Activated naive CD4-positive, alpha-beta T cell (primary cell): ENCODE data around the gene LENG1.

ENCODE experiments used
- DNase-seq, 4 experiments: peaks; one replicate each; lab custom pipeline; 2025; lab: John Stamatoyannopoulos, UW

The LENG1 gene

DNA sequence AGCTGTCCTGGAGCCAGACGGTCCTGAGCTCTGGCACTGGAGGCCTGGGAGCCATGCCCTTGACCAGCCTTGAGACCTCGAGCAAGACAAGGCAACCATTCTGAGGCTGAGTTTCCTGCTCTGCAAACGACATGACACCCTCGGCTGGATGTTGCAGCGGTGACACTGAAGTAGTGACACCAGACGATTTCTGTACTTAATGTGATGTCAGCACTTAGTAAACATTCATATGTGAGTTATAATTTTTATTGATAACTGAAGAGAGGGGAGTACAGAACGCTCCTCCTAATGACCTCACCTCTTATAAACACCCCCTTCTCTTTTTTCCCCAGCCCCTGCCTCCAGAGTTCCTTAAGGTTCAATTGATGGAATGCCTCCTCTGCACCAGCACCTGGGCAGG lies 51.0 kb downstream of the LENG1 start:
- no peak for DNase-seq

DNA sequence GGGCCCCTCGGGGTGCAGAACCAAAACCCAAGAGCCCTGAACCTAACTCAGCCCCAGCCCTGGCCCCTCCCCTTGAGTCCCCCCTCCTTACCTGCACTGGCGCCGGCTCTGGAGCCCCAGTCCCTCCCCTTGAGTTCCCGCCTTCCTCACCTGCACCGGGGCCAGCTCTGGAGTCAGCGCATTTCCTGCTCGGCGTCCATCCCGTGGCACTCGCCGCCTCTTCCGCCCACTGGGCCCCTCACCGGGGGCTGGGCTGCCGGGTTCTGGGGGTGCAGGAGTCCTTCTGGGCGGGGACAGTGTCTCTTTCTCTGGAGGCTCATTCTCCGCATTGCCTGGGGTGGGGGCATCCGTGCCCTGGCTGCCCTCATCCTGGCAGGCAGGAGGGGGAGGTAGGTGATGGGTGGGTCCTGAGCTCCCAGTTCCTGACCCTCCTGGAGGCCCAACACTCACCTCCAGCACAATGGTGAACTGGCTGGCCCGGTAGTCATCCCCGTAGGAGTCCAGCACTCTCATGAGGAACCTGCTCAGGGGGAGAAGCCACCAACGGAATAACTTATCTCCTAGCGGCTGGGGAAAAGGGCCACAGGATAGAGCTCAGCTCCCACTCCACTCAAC lies 51.5 kb downstream of the LENG1 start:
- DNase-seq: no peak

DNA sequence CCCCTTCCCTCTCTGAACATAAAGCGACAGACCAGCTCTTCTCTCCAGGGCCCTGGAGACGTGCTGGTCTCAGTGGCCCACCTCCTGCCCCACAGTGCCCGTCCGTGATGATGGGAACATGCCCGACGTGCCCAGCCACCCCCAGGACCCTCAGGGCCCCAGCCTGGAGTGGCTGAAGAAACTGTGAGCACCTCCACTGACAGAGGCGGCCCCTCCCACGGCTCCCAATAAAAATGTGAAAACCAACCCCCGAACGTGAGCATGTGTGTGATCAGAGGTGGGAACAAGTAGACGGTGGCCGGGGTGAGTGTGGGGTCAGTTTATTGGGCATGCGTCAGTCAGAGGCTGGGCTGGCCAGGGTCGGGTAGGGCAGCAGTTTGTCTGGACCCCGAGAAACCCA lies 52.8 kb downstream of the LENG1 start:
- DNase-seq: no peak

- no peak for DNase-seq
Observed at GRCh38 chr19:54105796-54106195, 53.7 kb downstream of the LENG1 start.
